Cerebellar cortex (tissue), 1 donor: ENCODE measurements around the gene LAMA1.
"Not testable (repeated sequence)": the region's sequence is repeated elsewhere in the genome, so short reads cannot be mapped to it uniquely, and the experiment has no call there.

ENCODE experiments used
- DNase-seq: peaks from one replicate; pipeline ENCODE4 v3.0.0-alpha.2; 2015; ENCODE audit warnings: low spot score

LAMA1 gene, protein sequence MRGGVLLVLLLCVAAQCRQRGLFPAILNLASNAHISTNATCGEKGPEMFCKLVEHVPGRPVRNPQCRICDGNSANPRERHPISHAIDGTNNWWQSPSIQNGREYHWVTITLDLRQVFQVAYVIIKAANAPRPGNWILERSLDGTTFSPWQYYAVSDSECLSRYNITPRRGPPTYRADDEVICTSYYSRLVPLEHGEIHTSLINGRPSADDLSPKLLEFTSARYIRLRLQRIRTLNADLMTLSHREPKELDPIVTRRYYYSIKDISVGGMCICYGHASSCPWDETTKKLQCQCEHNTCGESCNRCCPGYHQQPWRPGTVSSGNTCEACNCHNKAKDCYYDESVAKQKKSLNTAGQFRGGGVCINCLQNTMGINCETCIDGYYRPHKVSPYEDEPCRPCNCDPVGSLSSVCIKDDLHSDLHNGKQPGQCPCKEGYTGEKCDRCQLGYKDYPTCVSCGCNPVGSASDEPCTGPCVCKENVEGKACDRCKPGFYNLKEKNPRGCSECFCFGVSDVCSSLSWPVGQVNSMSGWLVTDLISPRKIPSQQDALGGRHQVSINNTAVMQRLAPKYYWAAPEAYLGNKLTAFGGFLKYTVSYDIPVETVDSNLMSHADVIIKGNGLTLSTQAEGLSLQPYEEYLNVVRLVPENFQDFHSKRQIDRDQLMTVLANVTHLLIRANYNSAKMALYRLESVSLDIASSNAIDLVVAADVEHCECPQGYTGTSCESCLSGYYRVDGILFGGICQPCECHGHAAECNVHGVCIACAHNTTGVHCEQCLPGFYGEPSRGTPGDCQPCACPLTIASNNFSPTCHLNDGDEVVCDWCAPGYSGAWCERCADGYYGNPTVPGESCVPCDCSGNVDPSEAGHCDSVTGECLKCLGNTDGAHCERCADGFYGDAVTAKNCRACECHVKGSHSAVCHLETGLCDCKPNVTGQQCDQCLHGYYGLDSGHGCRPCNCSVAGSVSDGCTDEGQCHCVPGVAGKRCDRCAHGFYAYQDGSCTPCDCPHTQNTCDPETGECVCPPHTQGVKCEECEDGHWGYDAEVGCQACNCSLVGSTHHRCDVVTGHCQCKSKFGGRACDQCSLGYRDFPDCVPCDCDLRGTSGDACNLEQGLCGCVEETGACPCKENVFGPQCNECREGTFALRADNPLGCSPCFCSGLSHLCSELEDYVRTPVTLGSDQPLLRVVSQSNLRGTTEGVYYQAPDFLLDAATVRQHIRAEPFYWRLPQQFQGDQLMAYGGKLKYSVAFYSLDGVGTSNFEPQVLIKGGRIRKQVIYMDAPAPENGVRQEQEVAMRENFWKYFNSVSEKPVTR (N-terminal part only)

DNA sequence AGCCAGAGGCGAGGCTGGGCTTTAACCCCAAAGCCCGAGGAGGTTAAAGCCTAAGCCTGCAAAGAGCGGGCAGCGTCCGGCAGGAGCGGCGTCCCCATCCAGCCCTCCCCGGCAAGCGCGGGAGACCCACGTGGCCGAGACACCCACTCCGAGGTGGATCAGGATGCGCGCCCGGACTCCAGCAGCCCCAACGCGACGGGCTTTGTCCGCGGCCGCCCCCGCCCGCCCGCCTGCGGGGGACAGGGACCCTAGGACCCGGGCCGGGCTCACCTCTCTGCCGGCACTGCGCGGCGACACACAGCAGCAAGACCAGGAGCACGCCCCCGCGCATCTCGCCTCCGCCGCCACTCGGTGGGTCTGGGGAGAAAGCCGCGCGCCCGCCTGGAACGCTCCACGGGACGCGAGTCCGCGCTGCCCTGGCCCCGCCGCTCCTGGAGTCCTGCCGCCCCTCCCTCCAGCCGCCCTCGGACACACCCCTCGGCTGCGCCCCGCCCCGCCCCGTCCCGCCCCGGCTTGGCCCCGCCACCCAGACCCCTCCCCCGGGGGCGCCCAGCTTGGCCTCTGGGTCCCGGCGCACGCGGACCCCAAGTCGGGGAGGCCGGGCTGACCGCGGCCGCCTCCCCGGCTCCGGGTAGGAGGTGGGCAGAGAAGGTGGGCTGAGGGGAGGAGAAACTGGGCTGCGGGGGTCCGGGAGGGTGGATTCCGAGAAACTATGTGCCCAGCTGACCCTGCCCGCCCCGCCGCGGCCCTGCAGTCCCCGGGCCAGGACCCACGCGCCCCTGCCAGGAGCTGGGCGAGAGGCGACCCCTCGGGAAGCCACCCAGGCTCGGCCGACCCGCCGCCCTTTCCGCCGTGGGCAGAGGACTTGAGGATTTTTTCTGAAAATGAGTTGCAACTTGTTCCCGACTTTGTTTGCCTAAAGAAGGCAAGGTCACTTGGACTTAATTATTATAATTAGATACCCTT lies at the start of gene LAMA1:
TSS of gene LAMA1 (minus strand) at position 408 of the 966 bp plus-strand sequence. CDS start at position 331, 77 bp downstream.
- no peak for DNase-seq

DNA sequence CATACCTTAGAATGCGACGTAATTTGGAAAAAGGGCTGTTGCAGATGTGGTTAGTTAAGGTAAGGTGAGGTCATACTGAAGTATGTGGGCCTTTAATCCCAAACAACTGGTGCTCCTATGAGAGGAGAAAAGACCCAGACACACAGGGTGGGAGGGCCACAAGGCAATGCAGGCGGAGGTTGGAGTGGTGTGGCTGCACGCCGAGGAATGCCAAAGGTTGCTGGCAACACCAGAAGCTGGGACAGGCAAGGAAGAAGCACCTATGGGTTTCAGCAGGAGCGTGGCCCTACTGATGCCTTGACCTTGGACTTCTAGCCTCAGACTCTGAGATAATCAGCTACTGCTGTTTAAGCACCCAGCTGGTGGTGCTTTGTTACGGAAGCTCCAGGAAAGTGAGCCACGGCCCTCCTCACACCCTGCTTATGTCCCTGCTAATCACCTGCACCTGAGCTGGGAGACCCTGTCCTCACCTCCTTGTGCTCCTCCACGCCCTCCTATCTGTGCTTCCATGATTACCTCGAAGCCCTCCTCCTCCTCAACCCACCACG lies 48.3 kb upstream of the LAMA1 start:
- DNase-seq: no peak

DNA sequence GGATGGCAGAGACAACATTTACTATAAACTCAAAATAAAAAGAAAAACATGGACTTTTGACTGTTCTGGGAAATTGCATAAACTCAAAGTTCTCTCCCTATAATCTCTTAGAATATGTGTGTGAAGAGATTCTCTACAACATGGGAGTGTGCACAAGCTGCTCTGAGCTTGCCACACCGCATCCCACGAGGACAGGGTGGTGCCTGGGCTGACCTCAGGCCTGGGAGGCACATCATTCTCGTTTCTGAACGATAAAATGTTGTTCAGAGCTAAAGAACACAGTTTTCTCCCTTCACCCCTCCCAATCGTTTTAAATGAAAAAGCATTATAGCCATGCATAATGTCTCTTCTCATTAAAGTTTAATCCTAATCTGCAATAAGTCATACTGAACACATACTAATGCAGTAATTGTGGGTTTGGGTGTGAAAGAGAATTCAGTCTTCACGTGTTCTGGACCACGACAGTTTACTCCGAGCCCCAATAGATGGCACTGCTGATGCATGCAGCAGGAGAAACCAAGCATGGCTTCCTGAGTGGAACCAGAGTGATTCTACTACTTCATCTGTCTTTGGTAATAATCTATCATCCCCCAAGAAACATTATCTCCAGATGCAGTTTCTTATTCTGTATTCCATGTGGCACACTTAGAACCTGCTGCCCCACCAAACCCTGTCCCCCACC lies 46.9 kb upstream of the LAMA1 start:
- peak; percentile 8 for DNase-seq

DNA sequence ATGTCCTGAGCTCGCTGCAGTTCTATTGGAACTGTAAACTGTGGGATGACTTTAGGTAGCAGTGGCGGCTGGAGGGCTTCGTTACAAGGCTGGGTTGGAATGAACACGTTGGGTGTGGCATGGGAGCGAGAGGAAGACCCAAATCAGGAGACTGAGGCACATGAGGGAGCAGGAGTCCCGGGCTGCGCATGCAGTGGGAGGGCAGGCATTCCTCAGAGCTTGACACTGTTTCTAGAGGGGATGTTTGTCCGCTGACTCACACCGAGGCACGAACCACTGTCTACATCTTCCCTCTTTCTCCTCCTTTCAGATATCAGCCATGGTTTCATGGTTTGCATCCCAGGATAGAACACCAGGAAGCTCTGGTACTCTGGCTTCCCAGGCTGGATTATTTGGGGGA lies 40.6 kb upstream of the LAMA1 start:
- DNase-seq: no peak

DNA sequence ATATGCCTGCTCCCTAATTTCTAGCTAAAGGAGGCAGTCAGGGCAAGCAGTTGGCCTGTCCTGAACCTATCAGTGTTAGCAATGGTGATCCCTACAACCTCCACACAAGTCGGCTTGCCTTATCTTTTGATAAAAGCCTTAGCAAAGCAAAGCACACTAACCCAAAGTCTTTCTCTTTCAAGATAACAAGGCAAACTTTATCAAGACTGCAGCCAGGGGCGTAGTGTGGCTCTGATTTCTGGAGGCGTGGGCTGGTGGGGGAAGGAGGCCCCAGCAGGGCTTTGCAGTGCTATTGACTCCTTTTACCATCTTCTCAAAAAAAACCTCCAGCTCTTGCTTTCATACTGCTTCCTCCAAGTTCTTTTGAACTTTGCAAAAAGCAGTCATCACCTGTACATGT lies 40.2 kb upstream of the LAMA1 start:
- no peak for DNase-seq

DNA sequence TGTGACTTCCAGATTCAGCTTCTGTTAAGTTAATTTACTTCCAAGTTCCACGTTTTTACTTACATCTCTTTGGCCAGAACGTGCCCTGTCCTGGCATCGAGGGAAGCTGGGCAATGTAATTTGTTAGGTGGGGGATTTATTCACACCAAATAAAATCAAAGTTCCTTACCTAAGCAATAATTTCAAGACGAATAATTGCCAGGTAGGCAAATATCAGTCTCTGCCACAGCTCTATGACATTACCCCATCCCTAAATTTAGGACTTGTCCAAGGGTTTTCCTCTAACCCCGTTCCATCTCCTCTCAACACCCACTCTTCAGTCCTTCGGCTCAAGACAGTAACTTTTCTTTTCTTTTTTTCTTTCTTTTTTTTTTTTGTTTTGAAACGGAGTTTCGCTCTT lies 38.3 kb upstream of the LAMA1 start:
- DNase-seq: no peak

DNA sequence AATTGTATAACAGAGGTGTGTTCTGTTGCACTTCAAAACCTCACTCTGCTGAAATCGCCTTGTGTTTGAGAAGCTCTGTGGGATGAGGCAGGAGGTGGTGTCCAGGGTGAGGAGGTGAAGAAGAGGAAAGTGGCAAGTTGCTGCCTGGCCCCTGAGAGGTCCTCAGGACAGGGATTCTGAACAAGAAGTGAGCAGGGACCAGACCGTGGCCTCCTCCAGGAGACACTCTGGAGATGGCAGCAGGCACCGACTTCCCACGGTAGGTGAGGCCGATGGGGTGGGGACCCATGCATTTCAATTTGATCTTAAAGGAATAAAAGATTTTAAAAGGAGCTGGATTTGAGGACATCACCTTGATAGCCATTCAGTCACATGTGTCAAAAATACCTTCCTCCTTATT lies 37.5 kb upstream of the LAMA1 start:
- DNase-seq: no peak

DNA sequence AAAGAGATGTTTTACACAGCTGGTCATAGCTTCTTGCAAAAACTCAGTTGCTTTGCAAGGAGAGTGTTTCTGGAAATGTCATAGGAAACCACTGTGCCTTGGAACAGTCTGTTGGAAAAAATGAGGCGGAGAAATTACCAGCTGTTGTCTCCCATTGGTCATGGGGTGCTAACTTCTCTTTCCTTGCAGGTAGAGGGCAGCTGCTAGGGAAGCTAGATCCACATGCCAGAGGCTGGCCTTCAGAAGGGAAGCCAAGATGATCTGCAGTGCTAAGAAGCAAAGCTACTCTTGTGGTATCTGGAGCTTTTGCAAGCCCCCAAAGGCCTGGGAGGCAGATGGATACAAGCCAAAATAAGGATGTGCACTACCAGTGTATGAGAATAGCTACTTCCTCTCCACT lies 34.8 kb upstream of the LAMA1 start:
- no peak for DNase-seq

DNA sequence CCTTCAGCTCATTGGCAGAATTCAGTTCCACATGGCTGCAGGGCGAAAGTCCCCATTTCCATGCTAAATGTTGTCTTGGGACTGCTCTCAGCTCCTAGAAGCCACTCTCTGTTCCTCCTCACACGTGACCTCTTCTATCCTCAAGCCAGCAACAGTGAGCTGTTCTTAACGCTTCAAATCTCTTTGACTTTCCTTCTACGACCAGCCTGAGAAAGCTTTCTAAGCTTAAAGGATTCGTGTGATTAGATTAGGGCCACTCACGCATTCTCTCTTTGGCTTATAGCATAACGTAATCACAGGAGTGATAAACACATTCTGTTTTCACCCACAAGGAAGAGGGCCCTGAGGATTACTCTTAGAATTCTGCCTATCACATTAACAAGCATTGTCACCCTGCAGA lies 29.8 kb upstream of the LAMA1 start:
- DNase-seq: no peak

DNA sequence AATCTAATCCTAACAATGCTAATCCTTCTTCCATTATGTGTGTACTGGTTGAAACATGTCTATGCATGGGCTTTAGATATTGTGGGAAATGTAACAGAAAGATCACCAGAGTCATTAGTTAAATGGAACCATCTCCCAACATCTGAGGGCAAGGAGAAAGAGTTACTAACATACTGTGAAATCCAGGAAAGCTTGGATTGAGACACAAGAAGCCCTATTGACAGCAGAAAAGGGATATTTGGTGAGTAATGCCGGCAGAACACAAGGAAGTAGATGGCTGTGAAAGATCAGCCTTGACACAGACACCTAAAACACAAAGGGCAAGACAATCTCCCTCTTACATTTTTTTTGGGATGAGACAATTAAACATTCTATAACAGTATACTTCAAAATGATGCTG lies 28.5 kb upstream of the LAMA1 start:
- no peak for DNase-seq

DNA sequence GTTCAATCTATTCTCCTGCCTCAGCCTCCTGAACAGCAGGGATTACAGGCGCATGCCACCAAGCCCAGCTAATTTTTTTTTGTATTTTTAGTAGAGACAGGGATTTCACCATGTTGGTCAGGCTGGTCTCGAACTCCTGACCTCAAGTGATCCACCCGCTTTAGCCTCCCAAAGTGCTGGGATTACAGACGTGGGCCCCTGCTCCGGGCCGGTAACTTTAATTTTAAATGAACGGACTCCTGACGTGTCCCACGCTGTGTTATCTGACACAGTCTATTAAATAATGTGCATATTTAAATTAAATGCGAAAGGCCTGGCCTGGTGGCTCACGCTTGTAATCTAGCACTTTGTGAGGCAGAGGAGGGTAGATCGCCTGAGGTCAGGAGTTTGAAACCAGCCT lies 27.3 kb upstream of the LAMA1 start:
- DNase-seq: not testable (repeated sequence)

DNA sequence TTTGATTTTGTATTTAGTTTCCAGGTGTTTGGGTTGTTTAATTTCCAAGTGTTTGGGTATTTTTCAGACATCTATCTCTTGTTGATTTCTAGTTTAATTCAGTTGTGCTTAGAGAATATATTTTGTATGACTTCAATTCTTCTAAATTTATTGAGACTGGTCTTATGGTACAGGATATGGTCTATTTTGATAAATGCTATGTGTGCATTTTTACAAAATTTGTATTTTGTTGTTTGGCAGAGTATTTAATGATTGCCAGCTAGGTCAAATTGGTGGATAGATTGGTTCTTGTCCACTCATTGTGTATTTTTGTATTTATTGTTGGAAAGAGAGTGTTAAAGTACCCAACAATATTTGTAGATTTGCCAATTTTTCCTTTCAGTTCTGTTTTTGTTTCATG lies 23.7 kb upstream of the LAMA1 start:
- no peak for DNase-seq

DNA sequence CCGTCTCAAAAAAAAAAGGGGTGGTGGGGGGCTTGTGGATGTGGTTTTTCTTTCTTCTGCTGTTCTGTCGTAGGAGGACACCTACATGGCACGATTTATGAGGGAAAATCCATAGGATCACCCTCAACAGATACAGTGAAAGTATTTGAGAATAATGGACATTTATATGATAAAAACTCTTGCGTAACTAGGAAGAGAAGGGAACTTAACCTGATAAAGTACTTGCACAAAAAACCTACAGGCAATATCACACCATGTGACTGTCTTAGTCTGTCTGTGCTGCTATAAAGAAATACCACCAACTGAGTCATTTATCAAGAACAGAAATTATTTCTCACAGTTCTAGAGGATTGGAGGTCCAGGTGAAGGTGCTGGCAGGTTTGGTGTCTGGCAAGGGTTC lies 21.8 kb upstream of the LAMA1 start:
- DNase-seq: no peak

DNA sequence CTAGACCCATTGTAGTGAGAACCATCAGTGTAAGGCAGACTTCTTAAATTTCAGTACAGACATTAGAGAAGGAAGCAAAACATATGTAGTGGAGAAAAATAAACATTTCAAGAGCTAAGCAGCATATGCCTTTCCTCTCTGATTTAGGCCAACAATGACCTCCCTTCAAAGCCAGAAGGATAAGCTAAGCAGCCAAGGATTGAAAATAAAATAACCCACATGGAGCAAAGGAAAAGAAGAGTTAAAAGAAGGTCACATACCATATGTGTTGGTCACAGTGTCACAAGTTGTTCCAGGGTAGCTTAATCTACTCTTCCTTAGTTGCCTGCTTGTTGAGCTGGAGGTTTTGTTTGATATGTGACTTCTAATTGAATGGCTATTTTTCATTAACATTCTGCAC lies 15.6 kb upstream of the LAMA1 start:
- no peak for DNase-seq

DNA sequence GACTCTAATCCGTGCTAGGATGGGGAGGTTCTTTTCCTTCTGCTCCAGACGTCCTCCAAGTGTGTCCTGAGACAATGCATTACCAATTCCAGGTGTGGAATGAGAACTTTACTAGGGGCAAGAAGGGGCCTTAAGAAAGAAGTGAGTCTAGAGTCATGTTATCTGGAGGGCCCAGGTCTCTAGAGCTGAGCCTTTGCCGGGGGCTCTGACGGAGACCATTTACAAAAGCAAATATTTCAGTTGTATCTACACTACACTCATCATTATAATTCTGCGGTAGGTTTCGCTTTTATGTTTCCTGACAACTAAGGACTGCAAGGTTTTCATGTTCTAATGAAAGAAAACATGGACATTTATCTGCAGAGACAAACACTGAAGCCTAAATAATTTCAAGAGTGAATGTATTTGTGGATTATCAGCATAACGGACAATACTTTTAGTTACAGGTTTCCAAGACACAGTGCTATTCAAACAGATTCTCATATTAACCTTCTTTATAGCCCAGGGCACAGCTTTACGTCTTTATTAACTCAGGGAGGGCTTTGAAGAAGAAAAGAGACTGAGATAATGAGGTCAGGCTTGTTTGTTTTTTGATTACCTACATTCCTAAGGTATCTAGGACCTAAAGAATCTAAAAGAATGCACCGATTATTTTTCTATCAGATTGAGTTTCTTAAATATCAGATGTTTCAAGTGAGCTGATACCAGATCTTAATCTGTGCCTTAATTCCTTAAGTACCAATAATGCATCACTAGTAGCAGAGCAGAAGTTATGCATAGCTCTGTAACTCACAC lies 15.0 kb upstream of the LAMA1 start:
- no peak for DNase-seq

DNA sequence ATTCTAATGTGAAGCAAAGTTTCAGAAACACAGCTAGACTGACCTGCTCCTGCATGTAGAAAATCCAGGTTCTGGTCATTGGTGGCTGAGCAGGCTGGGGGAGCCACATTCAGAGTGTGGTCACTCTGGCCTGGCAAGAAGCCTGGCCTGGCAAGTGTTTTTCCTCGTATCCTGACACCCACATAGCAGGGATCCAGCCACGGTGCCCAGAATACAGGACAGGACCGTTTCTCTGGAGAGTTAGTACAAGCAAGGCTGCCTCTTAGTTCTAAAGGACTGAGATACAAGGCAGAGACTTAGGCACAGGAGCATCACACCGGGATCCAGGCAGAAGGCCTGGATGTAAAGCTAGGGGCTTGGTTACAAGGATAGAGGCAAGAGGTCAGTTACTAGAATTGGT lies 4.8 kb upstream of the LAMA1 start:
- no peak for DNase-seq

DNA sequence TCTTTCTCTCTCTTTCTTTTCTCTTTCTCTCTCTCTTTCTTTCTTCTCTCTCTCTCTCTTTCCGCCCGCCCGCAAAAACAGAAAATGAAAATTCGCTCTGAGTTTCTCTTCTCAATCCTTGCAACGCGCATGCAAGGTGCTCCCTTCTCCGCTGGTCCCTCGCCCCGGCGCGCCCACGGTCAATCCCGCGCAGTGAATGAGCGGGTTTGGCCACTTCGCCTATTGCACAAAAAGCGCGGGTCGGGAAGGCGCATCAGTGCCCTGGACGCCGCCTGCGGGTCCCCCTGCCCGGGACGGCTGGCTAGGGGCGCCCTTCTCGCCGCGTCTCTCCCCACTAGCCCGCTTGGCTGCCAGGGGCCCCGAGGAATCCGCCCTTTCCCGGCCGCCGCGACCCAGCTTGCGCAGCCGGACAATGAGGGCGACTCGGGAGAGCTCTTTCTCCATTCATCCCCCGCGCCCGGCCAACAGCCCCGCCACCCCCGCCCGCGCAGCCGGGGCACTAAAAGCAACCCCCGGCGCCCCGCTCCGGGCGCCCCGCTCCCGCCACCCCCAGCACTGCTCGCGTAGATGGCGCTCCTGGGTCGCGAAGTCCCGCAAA lies 706 bp downstream of the LAMA1 start:
- DNase-seq: no peak

DNA sequence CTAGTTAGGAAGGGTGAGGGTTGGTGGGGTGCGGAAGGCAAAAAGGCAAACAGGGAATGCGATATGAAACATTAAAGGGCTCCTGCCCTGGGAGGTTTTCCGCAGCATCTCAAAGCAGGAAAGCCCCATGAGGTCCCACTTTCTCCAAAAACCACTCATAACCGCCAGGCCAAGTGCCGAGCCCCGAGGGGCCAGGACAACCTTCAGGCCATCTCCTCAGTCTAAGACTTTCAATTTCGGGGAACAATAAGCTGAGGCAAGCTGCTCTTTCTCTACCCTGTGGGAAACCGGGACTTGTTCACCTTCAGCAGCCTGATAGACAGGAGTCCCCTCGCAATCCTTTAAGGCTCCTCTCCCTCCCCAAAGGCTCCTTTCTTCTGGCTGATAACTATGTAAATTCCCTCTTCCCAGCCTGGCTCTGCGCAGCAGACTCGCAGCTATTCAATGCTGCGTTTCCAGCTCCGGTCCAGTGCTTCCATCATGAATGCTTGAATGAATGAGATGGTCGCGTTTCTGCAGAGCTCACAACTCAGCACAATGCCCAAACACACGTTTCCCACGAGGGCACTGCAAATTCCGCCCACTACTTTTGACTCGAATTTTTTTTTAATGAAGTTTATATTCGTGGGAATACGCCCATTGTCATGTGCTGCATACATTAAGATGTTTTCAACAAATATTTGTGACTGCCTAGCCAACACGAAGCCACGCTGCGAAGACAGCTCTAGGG lies 1.4 kb downstream of the LAMA1 start:
- no peak for DNase-seq
